Caco-2 (cell line): Measurements from ENCODE around the gene RTF1. TPM values are rescaled to one million over a fixed set of nuclear protein-coding genes. Genes with fewer than 3 reads are reported as not detected.
A peak's percentile ranks its signal among the peaks of the same experiment; 100 is the strongest.

Source experiments
- BruUV-seq: library from RNA; stranded (reverse); fragments of 400-500 nt; replicated peaks from 2 replicates; lab custom pipeline; 2021; lab: Mats Ljungman, UMichigan
- CTCF ChIA-PET: fragments of 300-600 bp; sonication (Branson Sonifier 250); formaldehyde crosslinking; loops from one replicate; lab custom pipeline; 2022; ENCODE audit warnings: antibody characterized with exemption; lab: Charles Lee
- POLR2A ChIA-PET: fragments of 300-600 bp; sonication (Branson Sonifier 250); formaldehyde crosslinking; loops from one replicate; lab custom pipeline; 2022; ENCODE audit warnings: antibody characterized with exemption; lab: Charles Lee
- DNase-seq, 2 experiments: peaks; one replicate each; pipeline versions ENCODE4 v3.0.0 to v3.0.0-alpha.2; 2020 to 2022
- H3K27me3 ChIP-seq: replicated peaks from 2 replicates; pipeline ENCODE4 v1.6.0; 2011; ENCODE audit warnings: low read length; ENCODE audit not compliant: control insufficient read depth, insufficient read depth
- H3K36me3 ChIP-seq: 2 replicates; pipeline ENCODE4 v1.5.1; 2011; ENCODE audit warnings: low read length; ENCODE audit not compliant: control insufficient read depth, insufficient read depth
- H3K4me1 ChIP-seq: fragments of 250-450 bp; sonication (Bioruptor Pico); 2 replicates; pipeline ENCODE4 v1.5.1; 2020; ENCODE audit warnings: mild to moderate bottlenecking
- H3K4me3 ChIP-seq: 2 replicates; pipeline ENCODE4 v1.5.1; 2011; ENCODE audit warnings: low read depth, mild to moderate bottlenecking, control low read depth, low read length
- H3K9me3 ChIP-seq: fragments of 250-450 bp; sonication (Bioruptor Pico); 2 replicates; pipeline ENCODE4 v1.5.1; 2020; ENCODE audit warnings: mild to moderate bottlenecking, moderate library complexity
- H3K27ac Mint-ChIP-seq: one replicate; pipeline ENCODE4 v1.8.0; 2022; ENCODE audit warnings: mixed read lengths; ENCODE audit not compliant: unreplicated experiment
- H3K27me3 Mint-ChIP-seq: one replicate; pipeline ENCODE4 v1.8.0; 2022; ENCODE audit warnings: mixed read lengths; ENCODE audit not compliant: insufficient read depth, unreplicated experiment
- H3K36me3 Mint-ChIP-seq: one replicate; pipeline ENCODE4 v1.8.0; 2022; ENCODE audit warnings: mild to moderate bottlenecking, mixed read lengths; ENCODE audit not compliant: insufficient read depth, unreplicated experiment
- H3K4me1 Mint-ChIP-seq: one replicate; pipeline ENCODE4 v1.8.0; 2022; ENCODE audit warnings: low read depth, mixed read lengths; ENCODE audit not compliant: unreplicated experiment
- H3K4me3 Mint-ChIP-seq: one replicate; pipeline ENCODE4 v1.8.0; 2022; ENCODE audit warnings: mild to moderate bottlenecking, moderate library complexity, mixed read lengths; ENCODE audit not compliant: unreplicated experiment
- H3K9me3 Mint-ChIP-seq: one replicate; pipeline ENCODE4 v1.8.0; 2022; ENCODE audit warnings: mixed read lengths; ENCODE audit not compliant: unreplicated experiment
- intact Hi-C: fragments of 100-400 bp; cut with micrococcal nuclease; formaldehyde crosslinking; loops from one replicate; pipeline ENCODE4 v1.10.0; 2022; ENCODE audit not compliant: unreplicated experiment
- total RNA-seq: library from RNA; stranded (reverse); gene quantifications from 2 replicates; pipeline ENCODE4 v1.2.3, GENCODE V29; 2022
- TF ChIP-seq, protein P1 (sequence below), 2 experiments: fragments of 200-600 bp in 1 of 2; IDR thresholded peaks; 1 replicate in 1 of 2; 2 replicates in 1 of 2; pipeline versions ENCODE4 v1.5.1 to v1.8.0; 2011 to 2022; ENCODE audit warnings: antibody characterized with exemption in 1 of 2, control low read depth in 1 of 2, inconsistent platforms in 1 of 2, low read depth in 1 of 2, low read length in 1 of 2, mild to moderate bottlenecking in 1 of 2, moderate library complexity in 1 of 2; ENCODE audit not compliant: insufficient read depth in 1 of 2, severe bottlenecking in 1 of 2, unreplicated experiment in 1 of 2

Gene RTF1
- total RNA-seq, 1 experiment from 2014 or later: 40.8 TPM

DNA sequence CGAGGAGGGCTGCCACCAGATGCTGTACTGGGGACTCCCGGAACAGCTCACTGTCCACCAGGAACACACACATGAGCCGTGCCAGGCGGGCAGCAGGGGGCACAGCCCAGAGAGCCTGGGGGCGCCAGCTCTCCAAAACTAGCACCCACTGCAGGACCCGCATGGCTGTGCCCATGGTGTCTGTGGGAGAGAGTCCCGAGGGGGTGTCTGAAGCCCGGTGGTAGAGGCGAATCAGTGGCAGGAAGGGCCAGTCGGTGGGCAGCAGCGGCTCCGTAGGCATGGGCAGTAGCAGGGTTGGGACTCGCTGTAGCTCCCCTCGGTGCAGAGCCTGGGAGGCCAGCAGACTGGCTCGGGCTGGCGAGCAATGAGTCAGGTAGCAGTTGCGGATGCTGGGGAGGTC is 103.7 kb downstream of the RTF1 start:
- H3K9me3 Mint-ChIP-seq: no peaks in the 10 kb centered on the region
- H3K4me3 Mint-ChIP-seq: no peak overlapping the region
- DNase-seq: no peak
- Histone ChIP-seq H3K4me1 (no peaks in the 10 kb centered on the region), H3K9me3 (no peaks in the 10 kb centered on the region), H3K27me3 (no peaks in the 10 kb centered on the region), H3K36me3 (no peaks in the 10 kb centered on the region), H3K4me3 (no peak overlapping the region)
- peaks cover 34% of the 10 kb centered on the region for H3K36me3 Mint-ChIP-seq
- no peaks in the 10 kb centered on the region for H3K4me1 Mint-ChIP-seq
- no peaks in the 10 kb centered on the region for H3K27me3 Mint-ChIP-seq
- BruUV-seq: no TSS peak
- ChIA-PET CTCF (no interaction called here), POLR2A (no interaction called here)
- TF ChIP-seq, protein P1, sequence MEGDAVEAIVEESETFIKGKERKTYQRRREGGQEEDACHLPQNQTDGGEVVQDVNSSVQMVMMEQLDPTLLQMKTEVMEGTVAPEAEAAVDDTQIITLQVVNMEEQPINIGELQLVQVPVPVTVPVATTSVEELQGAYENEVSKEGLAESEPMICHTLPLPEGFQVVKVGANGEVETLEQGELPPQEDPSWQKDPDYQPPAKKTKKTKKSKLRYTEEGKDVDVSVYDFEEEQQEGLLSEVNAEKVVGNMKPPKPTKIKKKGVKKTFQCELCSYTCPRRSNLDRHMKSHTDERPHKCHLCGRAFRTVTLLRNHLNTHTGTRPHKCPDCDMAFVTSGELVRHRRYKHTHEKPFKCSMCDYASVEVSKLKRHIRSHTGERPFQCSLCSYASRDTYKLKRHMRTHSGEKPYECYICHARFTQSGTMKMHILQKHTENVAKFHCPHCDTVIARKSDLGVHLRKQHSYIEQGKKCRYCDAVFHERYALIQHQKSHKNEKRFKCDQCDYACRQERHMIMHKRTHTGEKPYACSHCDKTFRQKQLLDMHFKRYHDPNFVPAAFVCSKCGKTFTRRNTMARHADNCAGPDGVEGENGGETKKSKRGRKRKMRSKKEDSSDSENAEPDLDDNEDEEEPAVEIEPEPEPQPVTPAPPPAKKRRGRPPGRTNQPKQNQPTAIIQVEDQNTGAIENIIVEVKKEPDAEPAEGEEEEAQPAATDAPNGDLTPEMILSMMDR (IDR thresholded peaks at IDR 0.05; ENCODE audit: insufficient read depth in 1 of 2, low read depth in 1 of 2, low read length in 1 of 2, severe bottlenecking in 1 of 2, unreplicated experiment in 1 of 2): no peak
- H3K27ac Mint-ChIP-seq: peak overlapping the region; percentile 20
- intact Hi-C loops: no loop called here

GRCh38 chr15:41521614-41522013 is 104.7 kb downstream of the RTF1 start:
- TF ChIP-seq, protein P1 (IDR thresholded peaks at IDR 0.05; ENCODE audit: insufficient read depth in 1 of 2, low read depth in 1 of 2, low read length in 1 of 2, severe bottlenecking in 1 of 2, unreplicated experiment in 1 of 2): no peak
- DNase-seq: no peak
- Histone ChIP-seq H3K4me3 (no peak overlapping the region), H3K4me1 (no peaks in the 10 kb centered on the region), H3K27me3 (no peaks in the 10 kb centered on the region), H3K9me3 (no peaks in the 10 kb centered on the region), H3K36me3 (no peaks in the 10 kb centered on the region)
- ChIA-PET POLR2A (no interaction called here), CTCF (no interaction called here)
- peaks cover 28% of the 10 kb centered on the region for H3K36me3 Mint-ChIP-seq
- H3K9me3 Mint-ChIP-seq: no peaks in the 10 kb centered on the region
- no TSS peak for BruUV-seq
- H3K4me1 Mint-ChIP-seq: no peaks in the 10 kb centered on the region
- H3K4me3 Mint-ChIP-seq: no peak overlapping the region
- intact Hi-C loops: no loop called here
- no peaks in the 10 kb centered on the region for H3K27me3 Mint-ChIP-seq
- no peak overlapping the region for H3K27ac Mint-ChIP-seq

- Mint-ChIP-seq H3K4me1 (no peaks in the 10 kb centered on the region), H3K36me3 (peaks cover 22% of the 10 kb centered on the region), H3K4me3 (no peak overlapping the region), H3K9me3 (no peaks in the 10 kb centered on the region), H3K27me3 (no peaks in the 10 kb centered on the region), H3K27ac (no peak overlapping the region)
- intact Hi-C loops: no loop called here
- Histone ChIP-seq H3K4me1 (no peaks in the 10 kb centered on the region), H3K27me3 (no peaks in the 10 kb centered on the region), H3K36me3 (peaks cover 2% of the 10 kb centered on the region; the same call in 1 of the 2 replicates), H3K9me3 (no peaks in the 10 kb centered on the region), H3K4me3 (no peak overlapping the region)
- TF ChIP-seq, protein P1 (IDR thresholded peaks at IDR 0.05; ENCODE audit: insufficient read depth in 1 of 2, low read depth in 1 of 2, low read length in 1 of 2, severe bottlenecking in 1 of 2, unreplicated experiment in 1 of 2): no peak
- no peak for DNase-seq
- ChIA-PET POLR2A (interaction anchor here (0.6 kb wide), 1 partner anchor 28 kb away, joined by 3 read pairs; no protein-coding TSS in a partner anchor), CTCF (no interaction called here)
- no TSS peak for BruUV-seq
Measured at GRCh38 chr15:41523097-41523496, 106.2 kb downstream of the RTF1 start.
